B cell (primary cell): ENCODE data around the gene RIC3.

ENCODE experiments used
- CTCF ChIP-seq: fragments of 200-600 bp; IDR thresholded peaks from one replicate; pipeline ENCODE4 v1.8.0; 2022; ENCODE audit warnings: antibody characterized with exemption, mild to moderate bottlenecking
- EZH2 ChIP-seq: IDR thresholded peaks from 2 replicates; pipeline ENCODE4 v1.6.1; 2012; ENCODE audit warnings: borderline replicate concordance, low read depth, mild to moderate bottlenecking, moderate library complexity, low read length; ENCODE audit not compliant: insufficient read depth, poor library complexity, severe bottlenecking

DNA sequence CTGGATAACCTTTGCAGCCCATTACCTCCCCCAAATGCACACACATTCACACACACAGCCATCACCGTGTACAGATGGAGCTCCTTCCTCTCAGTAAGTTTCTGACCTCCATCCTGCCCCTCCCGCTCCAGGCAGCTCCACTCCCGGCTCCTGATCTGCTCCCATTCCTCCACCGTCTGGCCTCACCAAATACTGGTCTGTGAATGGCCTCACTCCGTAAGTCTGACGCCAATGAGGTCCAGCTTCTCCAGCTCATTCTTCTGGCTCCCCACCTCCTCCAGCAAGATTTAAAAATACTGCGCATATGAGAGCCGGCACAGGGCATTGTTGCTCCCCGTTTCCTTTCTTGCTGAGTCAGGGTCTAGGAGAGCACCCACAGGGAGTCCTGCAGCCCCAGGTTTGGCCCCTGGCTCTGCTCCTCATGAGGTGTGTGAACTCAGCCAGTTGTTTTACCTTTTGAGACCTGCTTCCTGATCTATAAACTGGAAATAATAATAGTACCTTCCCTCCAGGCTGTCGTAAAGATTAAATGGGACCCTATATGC, 101.8 kb downstream of the RIC3 start:
- TF ChIP-seq EZH2 (no peak), CTCF (no peak)
